HG03175 (cell line): ENCODE measurements around the gene NIPBL.
"Not testable (repeated sequence)": the region's sequence is repeated elsewhere in the genome, so short reads cannot be mapped to it uniquely, and the experiment has no call there.

Experiments used
- ATAC-seq: cut with Tn5 transposase; IDR thresholded peaks from one replicate; pipeline ENCODE4 v1.9.1; 2021; ENCODE audit warnings: mild to moderate bottlenecking, moderate library complexity; ENCODE audit not compliant: unreplicated experiment

NIPBL gene

DNA sequence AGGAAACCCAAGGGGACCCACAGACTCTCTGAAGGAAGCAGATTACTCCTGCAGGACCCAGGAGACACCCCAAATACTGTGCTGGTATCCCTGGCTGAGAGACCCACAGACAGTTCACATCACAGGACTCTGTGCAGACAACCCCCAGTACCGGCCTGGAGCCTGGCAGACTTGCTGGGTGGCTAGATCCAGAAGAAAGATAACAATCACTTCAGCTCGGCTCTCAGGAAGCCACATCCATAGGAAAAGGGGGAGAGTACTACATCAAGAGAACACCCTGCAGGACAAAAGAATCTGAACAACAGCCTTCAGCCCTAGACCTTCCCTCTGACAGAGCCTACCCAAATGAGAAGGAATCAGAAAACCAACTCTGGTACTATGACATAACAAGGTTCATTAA, 206.4 kb downstream of the NIPBL start:
- ATAC-seq, result not testable (repeated sequence)

DNA sequence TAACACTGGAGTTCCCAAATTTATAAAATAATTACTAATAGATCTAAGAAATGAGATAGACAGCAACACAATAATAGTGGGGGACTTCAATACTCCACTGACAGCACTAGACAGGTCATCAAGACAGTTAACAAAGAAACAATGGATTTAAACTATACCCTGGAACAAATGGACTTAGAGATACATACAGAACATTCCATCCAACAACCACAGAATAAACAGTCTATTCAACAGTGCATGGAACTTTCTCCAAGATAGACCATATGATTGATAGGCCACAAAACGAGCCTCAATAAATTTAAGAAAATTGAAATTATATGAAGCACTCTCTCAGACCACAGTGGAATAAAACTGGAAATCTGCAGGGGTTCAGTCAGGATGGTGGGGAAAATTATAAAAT, 209.5 kb downstream of the NIPBL start:
- not testable (repeated sequence) for ATAC-seq

DNA sequence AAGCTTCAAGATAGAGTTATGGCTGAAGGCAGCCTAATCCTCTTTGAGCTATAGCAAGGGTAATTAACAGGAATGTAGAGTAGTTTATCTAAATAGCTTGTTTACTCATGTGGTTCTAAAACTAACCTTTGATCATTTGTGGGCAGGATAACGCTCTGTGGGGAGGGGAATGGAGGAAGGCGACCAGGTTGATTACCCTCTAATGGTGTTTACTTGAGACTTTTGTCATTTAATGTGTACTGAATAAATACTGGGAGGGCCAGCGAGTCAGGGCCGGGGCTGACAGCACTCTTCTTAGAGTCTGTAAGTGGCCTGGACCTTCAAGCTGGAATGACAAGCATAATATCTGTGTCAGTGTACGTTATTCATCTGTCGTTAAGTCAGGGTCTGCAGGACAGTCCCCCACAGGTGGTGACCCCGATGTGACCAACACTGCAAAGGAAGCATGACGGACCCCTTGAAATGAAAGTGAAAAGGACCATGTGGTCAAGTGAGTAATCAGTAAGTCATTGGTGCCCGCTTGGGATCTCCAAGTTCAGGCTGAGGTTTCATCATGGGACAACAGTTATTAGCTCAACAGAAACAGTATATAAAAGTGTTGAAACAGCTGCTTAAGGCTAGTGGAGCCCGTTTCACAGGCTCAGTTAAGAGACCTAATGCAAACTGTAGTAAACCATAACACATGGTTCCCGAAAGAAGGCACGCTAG, 210.1 kb downstream of the NIPBL start:
- no peak for ATAC-seq

DNA sequence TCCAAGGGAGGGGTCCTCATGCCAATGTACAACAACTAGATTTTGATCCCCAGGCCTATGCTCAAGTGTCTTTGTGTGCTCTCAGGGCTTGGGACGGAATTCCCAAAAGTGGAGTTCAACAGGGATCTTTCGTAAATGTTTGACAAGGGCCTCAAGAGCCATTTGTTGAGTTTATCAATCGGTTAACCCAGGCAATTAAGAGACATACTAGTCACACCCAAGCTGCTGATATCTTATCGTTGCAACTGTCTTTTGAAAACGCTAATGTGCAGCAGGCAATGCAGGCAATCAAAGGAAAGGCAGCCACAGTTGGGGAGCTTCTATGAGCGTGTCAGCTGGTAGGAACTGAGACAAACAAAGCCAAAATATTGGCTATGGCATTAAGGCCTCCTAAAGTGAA, 211.4 kb downstream of the NIPBL start:
- ATAC-seq, result no peak

DNA sequence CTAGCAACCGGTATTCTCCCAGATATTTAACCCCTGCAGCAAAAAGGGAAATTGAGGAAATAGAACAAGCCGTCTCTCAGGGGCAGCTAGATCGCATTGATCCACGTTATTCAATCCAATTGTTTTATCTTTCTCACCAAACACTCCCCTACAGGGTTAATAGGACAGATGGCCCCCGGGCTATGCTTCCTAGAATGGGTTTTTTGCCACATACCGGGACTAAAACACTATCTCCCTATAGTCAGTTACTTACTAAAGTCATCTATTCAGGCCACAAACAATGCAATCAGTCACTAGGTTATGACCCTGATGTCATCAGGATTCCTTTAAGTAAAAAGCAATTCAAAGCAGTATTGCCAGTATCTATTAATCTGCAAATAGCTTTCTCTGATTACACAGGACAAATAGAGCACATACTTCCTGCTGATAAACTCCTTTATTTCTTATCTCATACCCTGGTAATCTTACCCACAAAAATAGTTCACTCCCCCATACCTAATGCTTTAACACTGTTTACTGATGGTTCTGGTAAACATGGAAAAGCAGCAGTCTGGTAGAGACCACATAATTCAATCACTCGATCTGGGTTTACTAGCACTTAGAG, 213.7 kb downstream of the NIPBL start:
- ATAC-seq, result no peak

DNA sequence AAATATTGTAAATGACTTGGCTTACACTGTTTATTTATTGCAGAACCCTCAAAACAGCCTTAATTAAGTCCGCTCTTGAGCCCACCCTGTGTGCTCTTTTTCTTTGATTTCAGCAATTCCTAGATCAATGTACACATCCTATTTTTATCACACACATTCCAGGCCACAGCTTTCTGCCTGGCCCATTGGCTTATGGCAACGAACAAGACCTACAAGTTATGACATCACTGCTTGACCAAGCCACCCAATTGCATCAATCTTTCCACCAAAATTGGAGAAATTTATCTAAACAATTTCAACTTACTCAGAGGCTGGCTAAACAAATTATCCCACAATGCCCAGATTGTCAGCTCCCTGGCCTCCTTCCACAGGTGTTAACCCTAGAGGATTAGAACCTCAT, 214.2 kb downstream of the NIPBL start:
- ATAC-seq, result no peak

DNA sequence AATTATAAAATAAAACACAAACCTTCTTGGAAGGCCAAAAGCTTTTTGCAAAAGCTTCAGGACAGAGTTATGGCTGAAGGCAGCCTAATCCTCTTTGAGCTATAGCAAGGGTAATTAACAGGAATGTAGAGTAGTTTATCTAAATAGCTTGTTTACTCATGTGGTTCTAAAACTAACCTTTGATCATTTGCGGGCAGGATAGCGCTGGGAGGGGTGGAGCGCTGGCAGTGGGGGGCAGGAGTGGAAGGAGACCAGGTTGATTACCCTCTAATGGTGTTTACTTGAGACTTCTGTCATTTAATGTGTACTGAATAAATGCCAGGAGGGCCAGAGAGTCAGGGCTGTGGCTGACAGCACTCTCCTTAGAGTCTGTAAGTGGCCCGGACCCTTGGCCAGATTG, 217.2 kb downstream of the NIPBL start:
- not testable (repeated sequence) for ATAC-seq

DNA sequence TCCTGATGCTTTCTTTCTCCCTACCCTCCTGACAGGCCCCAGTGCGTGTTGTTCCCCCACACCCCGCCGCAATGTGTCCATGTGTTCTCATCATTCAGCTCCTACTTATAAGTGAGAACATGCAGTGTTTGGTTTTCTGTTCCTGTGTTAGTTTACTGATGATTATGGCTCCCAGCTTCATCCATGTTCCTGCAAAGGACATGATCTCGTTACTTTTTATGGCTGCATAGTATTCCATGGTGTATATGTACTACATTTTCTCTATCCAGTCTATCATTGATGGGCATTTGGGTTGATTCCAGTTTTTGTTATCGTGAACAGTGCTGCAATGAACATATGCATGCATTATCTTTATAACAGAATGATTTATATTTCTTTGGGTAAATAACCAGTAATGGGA, 222.7 kb downstream of the NIPBL start:
- ATAC-seq, result not testable (repeated sequence)

DNA sequence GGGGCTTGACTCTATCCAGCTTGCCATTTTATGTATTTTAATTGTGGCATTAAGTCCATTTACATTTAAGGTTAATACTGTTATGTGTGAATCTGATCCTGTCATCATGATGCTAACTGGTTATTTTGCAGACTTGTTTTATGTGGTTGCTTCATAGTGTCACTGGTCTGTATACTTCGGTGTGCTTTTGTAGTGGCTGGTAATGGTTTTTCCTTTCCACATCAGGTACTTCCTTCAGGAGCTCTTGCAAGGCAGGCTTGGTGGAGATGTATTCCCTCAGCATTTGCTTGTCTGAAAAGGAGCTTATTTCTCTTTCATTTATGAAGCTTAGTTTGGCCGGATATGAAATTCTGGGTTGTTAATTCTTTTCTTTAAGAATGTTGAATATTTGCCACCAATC, 226.7 kb downstream of the NIPBL start:
- no peak for ATAC-seq

DNA sequence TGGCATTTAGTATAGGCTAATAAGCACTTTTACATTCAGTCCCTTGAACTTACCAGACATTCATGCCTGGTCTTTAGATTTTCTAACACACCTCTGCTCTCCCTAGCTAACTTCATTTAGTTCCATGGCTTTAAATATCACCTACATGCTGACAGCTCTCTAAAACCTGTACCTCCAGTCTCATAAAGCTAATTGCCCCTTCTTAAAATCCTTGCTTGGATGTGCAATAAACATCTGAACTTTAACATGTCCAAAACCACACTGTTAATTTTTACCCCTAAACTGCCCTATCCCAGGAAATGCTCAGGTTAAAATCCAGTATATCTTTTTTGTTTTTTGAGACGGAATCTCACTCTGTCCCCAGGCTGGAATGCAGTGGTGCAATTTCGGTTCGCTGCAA, 232.8 kb downstream of the NIPBL start:
- ATAC-seq, result no peak

DNA sequence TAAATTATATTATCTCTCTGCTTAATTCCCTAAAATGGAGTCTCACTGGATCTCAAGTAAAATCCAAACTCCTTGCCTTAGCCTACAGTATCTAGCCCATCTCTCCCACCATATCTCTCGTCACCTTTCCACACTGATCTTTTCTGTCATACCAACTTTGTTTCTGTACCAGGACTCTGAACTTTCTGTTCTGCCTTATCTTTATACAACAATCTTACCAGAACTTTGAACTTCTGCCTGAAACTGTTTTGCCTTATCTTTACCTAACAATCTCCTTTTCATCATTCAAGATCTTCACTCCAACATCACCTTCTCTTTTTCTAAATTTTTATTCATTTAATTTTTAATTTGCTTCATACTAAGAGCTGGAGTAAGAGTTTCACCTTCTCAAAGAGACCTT, 233.6 kb downstream of the NIPBL start:
- no peak for ATAC-seq

DNA sequence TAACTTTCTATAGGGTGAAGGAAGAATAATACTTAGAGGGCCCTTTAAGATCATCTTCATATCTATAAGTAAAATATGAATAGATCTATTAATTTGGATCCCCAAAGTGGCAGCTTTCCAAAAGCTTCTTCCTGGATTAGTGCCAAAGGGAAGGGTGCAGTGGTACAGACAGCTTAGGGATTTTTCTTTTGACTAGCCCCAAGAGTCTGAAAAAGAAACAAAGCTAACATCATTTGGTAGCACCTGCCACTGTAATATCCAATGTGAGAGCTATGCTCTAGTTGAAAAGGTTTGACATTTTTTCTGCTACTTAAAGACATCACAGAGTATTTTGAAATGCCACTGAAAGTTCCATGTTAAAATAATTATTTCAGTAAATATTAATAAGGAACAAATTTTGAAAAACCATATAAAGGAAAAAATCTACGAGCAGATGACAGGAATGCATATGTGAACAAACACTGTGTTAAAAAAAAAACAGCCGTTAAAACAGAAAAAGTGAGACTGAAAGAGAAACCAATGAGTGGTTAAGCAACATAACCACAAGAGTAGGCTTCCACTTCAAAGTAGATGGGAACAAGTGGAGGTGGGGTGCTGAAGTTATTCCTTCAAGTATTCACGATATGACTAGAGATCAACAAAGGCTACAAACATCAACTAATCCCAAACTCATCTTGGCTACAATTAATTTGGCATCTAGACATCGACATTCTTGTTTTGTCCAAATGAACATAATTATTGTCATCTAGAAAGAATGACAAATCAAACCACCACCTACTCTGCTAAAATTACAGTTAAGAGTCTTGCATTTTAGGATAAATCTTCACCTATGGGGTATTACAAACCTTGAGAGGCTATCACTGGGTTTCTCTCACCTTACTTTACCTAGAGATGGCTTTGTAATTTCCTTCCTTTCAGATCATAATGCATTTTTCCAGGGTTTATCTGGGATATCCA, 235.1 kb downstream of the NIPBL start:
- ATAC-seq, result peak; percentile 92

DNA sequence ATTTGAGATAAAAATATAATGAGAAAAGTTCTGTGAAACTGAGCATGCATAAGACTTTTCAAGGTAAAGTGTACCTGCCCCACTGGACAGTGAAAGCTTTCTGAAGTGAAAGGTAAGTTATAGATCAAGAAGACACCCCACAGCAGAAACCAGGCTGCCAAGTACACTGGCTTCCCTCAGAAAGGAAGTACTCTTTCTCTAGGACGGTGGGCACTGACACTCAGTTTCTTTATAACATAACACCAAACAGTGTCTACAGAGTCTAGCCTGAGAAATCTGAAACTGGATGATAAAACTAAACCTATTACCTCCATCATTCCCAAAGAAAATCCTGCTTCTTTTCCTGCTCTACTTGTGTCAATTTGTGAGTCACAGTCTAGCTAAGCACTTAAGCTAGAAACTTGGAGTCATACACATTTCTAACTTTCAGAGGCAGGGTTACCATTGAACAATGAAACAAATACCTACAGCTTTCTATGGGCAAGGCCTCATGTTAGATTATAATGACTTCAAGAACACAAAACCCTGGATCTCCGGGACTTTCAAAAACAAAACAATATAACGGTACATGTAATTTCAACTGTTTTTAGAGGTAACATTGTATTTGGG, 235.9 kb downstream of the NIPBL start:
- ATAC-seq, result no peak
